H9 (cell line): Measurements from ENCODE around the gene MAPK7. TPM values are rescaled to one million over a fixed set of nuclear protein-coding genes. Genes with fewer than 3 reads are reported as not detected.

Experiments
- DNase-seq: peaks from one replicate; pipeline ENCODE4 v3.0.0-alpha.2; 2017
- H2AFZ ChIP-seq: one replicate; pipeline ENCODE4 v1.6.1; 2013; ENCODE audit warnings: mild to moderate bottlenecking, low read length, control low read depth, moderate library complexity
- H2AK5ac ChIP-seq: 2 replicates; pipeline ENCODE4 v1.6.1; 2013; ENCODE audit warnings: low read length, control low read depth, mixed read lengths; ENCODE audit not compliant: insufficient read length
- H2BK120ac ChIP-seq: one replicate; pipeline ENCODE4 v1.6.1; 2013; ENCODE audit warnings: low read depth, mild to moderate bottlenecking, low read length, control low read depth, inconsistent platforms; ENCODE audit not compliant: poor library complexity, severe bottlenecking
- H2BK12ac ChIP-seq: 2 replicates; pipeline ENCODE4 v1.6.1; 2013; ENCODE audit warnings: low read length, control low read depth, mixed read lengths, low read depth; ENCODE audit not compliant: insufficient read length
- H2BK15ac ChIP-seq: 2 replicates; pipeline ENCODE4 v1.6.1; 2013; ENCODE audit warnings: low read depth, low read length, control low read depth
- H2BK20ac ChIP-seq: one replicate; pipeline ENCODE4 v1.6.1; 2013; ENCODE audit warnings: low read depth, mild to moderate bottlenecking, low read length, control low read depth, inconsistent platforms; ENCODE audit not compliant: poor library complexity, severe bottlenecking
- H2BK5ac ChIP-seq: 2 replicates; pipeline ENCODE4 v1.6.1; 2013; ENCODE audit warnings: low read length, control low read depth, mixed read lengths; ENCODE audit not compliant: insufficient read length
- H3K14ac ChIP-seq: 2 replicates; pipeline ENCODE4 v1.6.1; 2013; ENCODE audit warnings: low read length, control low read depth; ENCODE audit not compliant: insufficient read depth
- H3K18ac ChIP-seq: 2 replicates; pipeline ENCODE4 v1.6.1; 2013; ENCODE audit warnings: low read depth, mild to moderate bottlenecking, mixed read lengths, low read length, control low read depth; ENCODE audit not compliant: insufficient read length
- H3K23ac ChIP-seq: 2 replicates; pipeline ENCODE4 v1.6.1; 2013; ENCODE audit warnings: low read length, control low read depth, mixed read lengths, low read depth; ENCODE audit not compliant: insufficient read length
- H3K23me2 ChIP-seq: 2 replicates; pipeline ENCODE4 v1.6.1; 2013; ENCODE audit warnings: low read depth, mild to moderate bottlenecking, mixed read lengths, low read length, control low read depth; ENCODE audit not compliant: insufficient read length, poor library complexity, severe bottlenecking
- H3K27ac ChIP-seq: 2 replicates; pipeline ENCODE4 v1.5.1; 2013; ENCODE audit warnings: low read length, control low read depth, mixed read lengths, low read depth; ENCODE audit not compliant: insufficient read length
- H3K27me3 ChIP-seq: 2 replicates; pipeline ENCODE4 v1.6.1; 2013; ENCODE audit warnings: low read length, control low read depth, inconsistent platforms; ENCODE audit not compliant: insufficient read depth
- H3K4ac ChIP-seq: 2 replicates; pipeline ENCODE4 v1.6.1; 2013; ENCODE audit warnings: low read depth, mild to moderate bottlenecking, control low read depth, inconsistent platforms, low read length, moderate library complexity
- H3K4me1 ChIP-seq: 2 replicates; pipeline ENCODE4 v1.6.1; 2013; ENCODE audit warnings: low read length, control low read depth, inconsistent platforms; ENCODE audit not compliant: insufficient read depth
- H3K4me2 ChIP-seq: 2 replicates; pipeline ENCODE4 v1.6.1; 2013; ENCODE audit warnings: low read length, control low read depth, mixed read lengths; ENCODE audit not compliant: insufficient read length, insufficient read depth
- H3K56ac ChIP-seq: 2 replicates; pipeline ENCODE4 v1.6.1; 2013; ENCODE audit warnings: low read depth, mild to moderate bottlenecking, mixed read lengths, low read length, control low read depth; ENCODE audit not compliant: insufficient read length
- H3K79me1 ChIP-seq: 2 replicates; pipeline ENCODE4 v1.6.1; 2013; ENCODE audit warnings: low read depth, mild to moderate bottlenecking, moderate library complexity, low read length, control low read depth, inconsistent platforms; ENCODE audit not compliant: insufficient read depth, poor library complexity, severe bottlenecking
- H3K79me2 ChIP-seq: 2 replicates; pipeline ENCODE4 v1.6.1; 2013; ENCODE audit warnings: low read length, control low read depth, inconsistent platforms; ENCODE audit not compliant: insufficient read depth
- H3K9ac ChIP-seq: 2 replicates; pipeline ENCODE4 v1.6.1; 2013; ENCODE audit warnings: low read length, control low read depth, mixed read lengths; ENCODE audit not compliant: insufficient read length; ENCODE audit errors: extremely low read depth
- H3K9me3 ChIP-seq: one replicate; pipeline ENCODE4 v1.6.1; 2013; ENCODE audit warnings: low read depth, low read length, inconsistent platforms; ENCODE audit not compliant: control insufficient read depth
- H3T11ph ChIP-seq: one replicate; pipeline ENCODE4 v1.6.1; 2013; ENCODE audit warnings: mild to moderate bottlenecking, low read length, control low read depth, inconsistent platforms
- H4K20me1 ChIP-seq: one replicate; pipeline ENCODE4 v1.6.1; 2013; ENCODE audit not compliant: control insufficient read depth, insufficient read length, insufficient read depth
- H4K5ac ChIP-seq: 2 replicates; pipeline ENCODE4 v1.6.1; 2013; ENCODE audit warnings: low read depth, mild to moderate bottlenecking, mixed read lengths, low read length, control low read depth; ENCODE audit not compliant: insufficient read length
- H4K8ac ChIP-seq: replicated peaks from 2 replicates; pipeline ENCODE4 v1.6.1; 2013; ENCODE audit warnings: low read length, control low read depth, mixed read lengths, low read depth; ENCODE audit not compliant: insufficient read length
- H4K91ac ChIP-seq: 2 replicates; pipeline ENCODE4 v1.6.1; 2013; ENCODE audit warnings: low read depth, mild to moderate bottlenecking, moderate library complexity, mixed read lengths, low read length, control low read depth; ENCODE audit not compliant: insufficient read length
- H3K27ac Mint-ChIP-seq, 3 experiments: 2 replicates in 2 of 3; 3 replicates in 1 of 3; pipeline ENCODE4 v1.8.0; 2020 to 2021; ENCODE audit warnings: mixed read lengths in 3 of 3, mild to moderate bottlenecking in 1 of 3, moderate library complexity in 1 of 3
- H3K27me3 Mint-ChIP-seq: 2 replicates; pipeline ENCODE4 v1.8.0; 2021; ENCODE audit warnings: low read depth, mild to moderate bottlenecking, moderate library complexity, mixed read lengths
- H3K36me3 Mint-ChIP-seq, 3 experiments: 2 replicates in 2 of 3; 3 replicates in 1 of 3; pipeline ENCODE4 v1.8.0; 2020 to 2021; ENCODE audit warnings: low read depth in 3 of 3, mixed read lengths in 3 of 3; ENCODE audit not compliant: insufficient read depth in 1 of 3
- H3K4me1 Mint-ChIP-seq, 2 experiments: 2 replicates each; pipeline ENCODE4 v1.8.0; 2020; ENCODE audit warnings: mixed read lengths in 2 of 2
- H3K4me3 Mint-ChIP-seq, 2 experiments: 2 replicates in 1 of 2; 3 replicates in 1 of 2; pipeline ENCODE4 v1.8.0; 2020 to 2021; ENCODE audit warnings: mild to moderate bottlenecking in 2 of 2, mixed read lengths in 2 of 2, moderate library complexity in 1 of 2
- H3K9me3 Mint-ChIP-seq, 2 experiments: 2 replicates in 1 of 2; 3 replicates in 1 of 2; pipeline ENCODE4 v1.8.0; 2020; ENCODE audit warnings: mild to moderate bottlenecking in 2 of 2, mixed read lengths in 2 of 2, moderate library complexity in 1 of 2
- CTCF ChIP-seq: fragments of 200-600 bp; sonication (generic); conservative IDR thresholded peaks from 3 replicates; pipeline ENCODE4 v1.8.0; 2021; ENCODE audit warnings: antibody characterized with exemption, mild to moderate bottlenecking
- WGBS: extraction: QIAGEN DNeasy Blood & Tissue Kit; methylation state at CpG from one replicate; pipeline ENCODE4 v1.1.7; 2013; ENCODE audit warnings: missing lambda C conversion rate, low lambda C conversion rate, mixed read lengths; ENCODE audit not compliant: insufficient read length; ENCODE audit errors: extremely low coverage; 5-methylcytosine and 5-hydroxymethylcytosine counted together
- total RNA-seq: library from RNA; stranded (reverse); gene quantifications from 2 replicates; pipeline ENCODE4 v1.2.1, GENCODE V29; 2021

The MAPK7 gene
- total RNA-seq, 1 experiment from 2014 or later = 43.8 TPM

DNA sequence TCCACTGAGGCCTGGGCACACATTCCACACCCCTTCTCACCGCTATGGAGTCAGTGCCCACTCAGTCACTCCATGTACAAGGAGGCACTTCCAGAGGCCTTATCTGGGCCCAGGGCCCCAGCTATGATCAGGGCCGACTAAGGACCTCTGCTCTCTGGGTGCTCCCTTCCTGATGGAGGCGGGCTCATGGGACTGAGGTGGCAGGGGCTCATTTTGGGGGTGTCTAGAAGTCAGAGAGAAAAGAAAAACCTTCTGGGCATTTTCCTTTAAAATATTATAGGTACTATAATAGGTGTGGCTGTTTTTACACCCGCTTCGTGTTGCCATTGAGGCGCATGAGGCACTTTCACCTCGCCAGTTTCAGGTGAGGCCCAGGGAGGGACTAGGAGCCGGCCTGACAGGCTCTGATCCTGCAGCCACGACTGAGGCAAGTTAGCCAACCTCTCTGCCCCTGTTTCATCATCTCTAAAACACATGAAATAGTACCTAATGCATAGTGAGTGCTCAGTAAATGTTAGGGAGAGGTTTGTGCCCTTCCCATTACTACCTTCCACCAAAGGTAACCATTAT, 30.1 kb upstream of the MAPK7 start:
- TF ChIP-seq CTCF = no peak
- H3K79me2 ChIP-seq = no peaks in the 10 kb centered on the region
- no peak overlapping the region for H2BK20ac ChIP-seq
- H2BK5ac ChIP-seq = no peak overlapping the region
- no peak overlapping the region for H2AFZ ChIP-seq
- Mint-ChIP-seq H3K27me3 (no peaks in the 10 kb centered on the region), H3K4me1 (0 out of 4 replicates have a peak, but pooled peaks cover 0 to 4% of the 10 kb centered on the region in 2 experiments), H3K9me3 (no peaks in the 10 kb centered on the region), H3K4me3 (no peak overlapping the region), H3K27ac (no peak overlapping the region), H3K36me3 (peaks cover 6 to 26% (median 20%) of the 10 kb centered on the region in 3 experiments; a peak in 6 of 7 replicates)
- H4K5ac ChIP-seq = no peak overlapping the region
- H3K27ac ChIP-seq = no peak overlapping the region
- no peak overlapping the region for H4K91ac ChIP-seq
- no peak overlapping the region for H2AK5ac ChIP-seq
- no peak overlapping the region for H3K14ac ChIP-seq
- no peak overlapping the region for H3K9ac ChIP-seq
- H3K4me1 ChIP-seq = no peaks in the 10 kb centered on the region
- no peak overlapping the region for H2BK12ac ChIP-seq
- H3K23ac ChIP-seq = no peak overlapping the region
- no peak for DNase-seq
- H3K18ac ChIP-seq = no peak overlapping the region
- no peak overlapping the region for H3T11ph ChIP-seq
- WGBS = no CpG with 5 or more reads among the region's 9 CpGs
- H3K4me2 ChIP-seq = no peak overlapping the region
- no peaks in the 10 kb centered on the region for H3K9me3 ChIP-seq
- H3K4ac ChIP-seq = no peak overlapping the region
- H3K23me2 ChIP-seq = no peaks in the 10 kb centered on the region
- H3K56ac ChIP-seq = no peak overlapping the region
- no peaks in the 10 kb centered on the region for H3K27me3 ChIP-seq
- no peak overlapping the region for H2BK15ac ChIP-seq
- H3K79me1 ChIP-seq = no peaks in the 10 kb centered on the region
- no peaks in the 10 kb centered on the region for H4K20me1 ChIP-seq
- H4K8ac ChIP-seq = no peak overlapping the region
- H2BK120ac ChIP-seq = no peak overlapping the region
